HG02973 (cell line): Measurements from ENCODE around the gene PHOX2A.
"Not testable (repeated sequence)": the region's sequence is repeated elsewhere in the genome, so short reads cannot be mapped to it uniquely, and the experiment has no call there.

Experiments used
- ATAC-seq: cut with Tn5 transposase; IDR thresholded peaks from one replicate; pipeline ENCODE4 v1.9.1; 2021; ENCODE audit warnings: moderate library complexity; ENCODE audit not compliant: unreplicated experiment

The PHOX2A gene

DNA sequence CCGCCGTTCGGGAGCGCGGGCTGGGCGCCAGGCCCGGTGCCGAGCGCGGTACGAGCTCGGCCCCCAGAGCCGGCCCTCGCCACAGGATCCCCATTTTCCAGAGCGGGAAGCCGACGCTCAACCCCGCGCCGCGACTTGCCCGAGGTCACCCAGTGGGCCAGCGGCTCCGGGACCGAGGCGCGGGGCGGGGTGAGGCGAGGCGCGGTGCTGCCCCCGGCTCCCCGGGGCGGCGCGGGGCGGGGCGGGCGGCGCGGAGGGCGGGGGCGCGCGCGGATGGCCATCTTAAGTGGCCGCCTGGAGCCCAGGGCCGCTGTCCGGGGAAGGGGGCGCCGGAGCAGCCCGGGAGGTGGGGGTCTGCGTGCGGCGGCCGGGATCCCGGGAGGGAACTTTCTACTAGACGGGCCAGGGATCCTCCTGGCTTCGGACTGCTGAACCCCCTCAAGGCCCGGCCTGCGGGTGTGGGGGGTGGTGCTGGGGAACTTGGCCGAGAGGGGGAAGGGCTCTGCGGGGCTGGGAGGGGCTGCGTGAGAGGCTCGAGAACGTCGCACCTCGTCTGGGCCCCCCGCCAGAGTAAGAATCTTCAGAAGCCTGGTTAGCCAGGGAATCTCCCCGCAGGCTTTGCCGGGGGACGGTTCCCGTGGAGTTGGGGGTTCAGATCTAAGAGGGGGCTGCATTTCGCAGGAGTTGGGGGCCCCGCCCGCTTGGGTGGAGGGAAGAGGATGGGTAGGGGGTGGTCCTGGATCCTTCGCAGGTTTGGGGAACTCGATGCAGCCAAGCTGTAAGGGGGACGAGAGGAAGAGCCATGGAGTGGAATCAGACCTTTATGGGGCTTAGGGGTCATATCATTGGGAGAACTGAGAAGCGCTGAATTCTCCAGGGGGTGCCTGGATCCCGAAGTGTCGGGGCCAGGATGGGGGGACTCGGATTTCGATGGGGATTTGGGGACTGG is 20.1 kb downstream of the PHOX2A start:
- ATAC-seq = peak; percentile 31

GRCh38 chr11:72222907-72223614 is 20.9 kb downstream of the PHOX2A start:
- ATAC-seq = peak; percentile 55

GRCh38 chr11:72222106-72222891 is 21.7 kb downstream of the PHOX2A start:
- no peak for ATAC-seq

DNA sequence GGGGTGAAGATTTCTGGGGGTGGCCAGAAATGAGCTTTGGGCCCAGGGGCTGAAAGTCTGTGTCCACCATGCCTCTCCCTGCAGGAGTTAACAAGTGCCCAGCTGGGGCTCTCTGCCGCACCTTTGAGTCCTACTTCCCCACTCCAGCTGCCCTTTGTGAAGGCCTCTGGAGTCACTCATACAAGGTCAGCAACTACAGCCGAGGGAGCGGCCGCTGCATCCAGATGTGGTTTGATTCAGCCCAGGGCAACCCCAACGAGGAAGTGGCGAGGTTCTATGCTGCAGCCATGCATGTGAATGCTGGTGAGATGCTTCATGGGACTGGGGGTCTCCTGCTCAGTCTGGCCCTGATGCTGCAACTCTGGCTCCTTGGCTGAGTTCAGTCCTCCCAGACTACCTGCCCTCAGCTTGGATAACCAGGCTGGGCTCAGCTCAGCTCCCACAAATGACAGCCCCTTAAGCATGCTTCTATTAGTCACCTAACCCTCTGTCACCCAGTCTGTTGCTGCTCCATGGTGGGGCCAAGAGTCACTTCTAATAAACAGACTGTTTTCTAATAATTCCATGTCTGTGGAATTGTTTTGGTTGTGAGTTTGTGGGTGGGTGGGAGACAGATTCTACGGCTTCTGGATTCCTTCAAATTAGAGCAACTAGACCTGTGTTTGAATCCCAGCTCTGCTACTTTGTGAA is 22.4 kb downstream of the PHOX2A start:
- no peak for ATAC-seq

DNA sequence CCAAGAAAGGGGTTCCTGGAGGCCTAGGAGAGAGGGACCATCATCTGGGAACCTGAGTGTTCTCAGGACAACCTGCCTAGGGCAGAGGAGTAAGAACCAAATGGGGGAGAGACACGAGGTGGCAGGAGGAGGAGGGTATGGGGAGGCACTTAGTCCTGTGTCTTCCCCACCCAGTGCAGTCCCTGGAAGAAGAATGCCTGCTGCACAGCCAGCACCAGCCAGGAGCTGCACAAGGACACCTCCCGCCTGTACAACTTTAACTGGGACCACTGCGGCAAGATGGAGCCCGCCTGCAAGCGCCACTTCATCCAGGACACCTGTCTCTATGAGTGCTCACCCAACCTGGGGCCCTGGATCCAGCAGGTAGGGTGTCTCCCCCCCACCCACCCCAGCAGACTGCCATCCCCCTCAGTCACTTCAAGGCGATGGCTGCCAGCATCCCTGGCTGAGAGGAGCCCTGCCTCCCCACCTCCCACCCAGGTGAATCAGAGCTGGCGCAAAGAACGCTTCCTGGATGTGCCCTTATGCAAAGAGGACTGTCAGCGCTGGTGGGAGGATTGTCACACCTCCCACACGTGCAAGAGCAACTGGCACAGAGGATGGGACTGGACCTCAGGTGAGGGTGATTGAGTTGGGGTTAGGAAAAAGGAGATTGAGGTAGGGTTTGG is 23.1 kb downstream of the PHOX2A start:
- no peak for ATAC-seq

DNA sequence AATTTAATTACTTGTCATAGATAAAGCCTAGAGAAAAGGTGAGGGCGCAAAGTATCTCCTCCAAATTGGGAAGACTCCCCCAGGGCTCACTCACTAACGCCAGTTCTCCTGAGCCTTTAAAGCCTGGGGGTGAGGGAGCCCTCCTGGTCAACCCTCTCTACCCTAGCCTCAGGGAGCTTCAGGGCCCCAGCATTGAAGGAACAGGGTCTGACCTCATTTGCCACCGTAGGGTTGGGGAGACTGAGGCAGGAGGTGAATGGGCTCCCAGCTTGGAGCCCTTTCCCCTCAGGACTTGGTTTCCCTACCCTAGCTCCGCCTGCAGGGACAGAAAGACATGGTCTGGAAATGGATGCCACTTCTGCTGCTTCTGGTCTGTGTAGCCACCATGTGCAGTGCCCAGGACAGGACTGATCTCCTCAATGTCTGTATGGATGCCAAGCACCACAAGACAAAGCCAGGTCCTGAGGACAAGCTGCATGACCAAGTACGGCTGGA is 25.7 kb downstream of the PHOX2A start:
- ATAC-seq = no peak

GRCh38 chr11:72217841-72218240 is 26.1 kb downstream of the PHOX2A start:
- no peak for ATAC-seq

DNA sequence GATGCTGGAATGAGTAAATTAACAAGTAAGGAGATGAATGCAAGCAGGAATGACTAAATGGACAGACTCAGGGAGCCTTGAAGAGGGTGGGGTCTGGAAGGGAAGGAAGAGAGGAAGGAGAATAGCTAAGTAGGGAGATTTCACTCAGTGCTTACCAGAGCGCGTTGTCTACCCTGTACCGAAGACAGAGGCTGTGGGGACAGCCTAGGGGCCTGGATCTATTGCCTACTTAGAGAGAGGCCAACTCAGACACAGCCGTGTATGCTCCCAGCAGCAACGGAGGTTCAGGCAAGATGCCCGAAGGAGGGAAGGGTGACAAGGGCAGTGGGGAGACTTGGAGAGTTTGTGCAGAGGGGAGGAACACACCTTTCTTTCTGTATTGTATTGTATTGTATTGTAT is 27.3 kb downstream of the PHOX2A start, which contains the start of gene FOLR2:
Gene FOLR2 (plus strand): TSS at position 157 of the 400 bp plus-strand sequence. CDS start 1,791 bp downstream, outside the sequence.
- ATAC-seq = no peak

GRCh38 chr11:72209101-72209500 is 34.9 kb downstream of the PHOX2A start:
- ATAC-seq = no peak

GRCh38 chr11:72208281-72208680 is 35.7 kb downstream of the PHOX2A start:
- ATAC-seq = no peak

GRCh38 chr11:72206794-72207193 is 37.2 kb downstream of the PHOX2A start:
- not testable (repeated sequence) for ATAC-seq

DNA sequence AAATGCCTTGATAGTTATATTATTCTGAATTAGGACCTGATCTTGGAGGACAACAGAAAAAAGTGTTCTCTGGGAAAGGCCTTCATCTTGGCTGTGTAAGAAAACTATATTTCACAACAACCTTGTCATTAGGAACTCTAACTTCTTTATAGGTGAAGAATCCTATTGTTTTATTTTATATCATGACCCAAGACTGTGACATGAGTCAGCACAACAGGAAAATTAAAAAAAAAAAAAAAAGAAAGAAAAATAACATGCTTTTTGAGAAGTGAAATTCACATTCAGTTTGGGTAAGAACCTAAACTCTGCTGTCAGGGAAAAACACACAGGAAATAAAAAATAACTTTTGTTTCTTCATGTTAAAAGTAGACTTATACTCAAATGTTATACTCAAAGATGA is 39.1 kb downstream of the PHOX2A start:
- no peak for ATAC-seq

DNA sequence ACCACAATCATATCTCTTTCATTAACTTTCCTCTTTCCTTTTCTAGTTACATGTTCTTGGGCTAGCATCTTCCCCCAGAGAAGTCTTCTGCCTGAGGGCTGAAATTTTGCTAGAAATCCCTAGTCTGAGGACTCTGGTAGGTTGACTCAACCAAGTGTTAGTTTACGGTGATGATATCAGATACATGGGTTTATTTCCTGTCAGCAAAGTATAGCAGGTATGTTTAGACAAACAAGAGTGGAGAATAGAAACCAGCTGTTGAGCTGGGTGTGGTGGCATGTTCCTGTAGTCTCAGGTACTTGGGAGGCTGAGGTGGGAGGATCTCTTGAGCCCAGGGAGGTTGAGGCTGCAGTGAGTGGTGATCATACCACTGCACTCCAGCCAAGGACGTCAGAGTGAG is 40.8 kb downstream of the PHOX2A start:
- ATAC-seq = no peak

- no peak for ATAC-seq
Measured at GRCh38 chr11:72202571-72202970, 41.4 kb downstream of the PHOX2A start.

DNA sequence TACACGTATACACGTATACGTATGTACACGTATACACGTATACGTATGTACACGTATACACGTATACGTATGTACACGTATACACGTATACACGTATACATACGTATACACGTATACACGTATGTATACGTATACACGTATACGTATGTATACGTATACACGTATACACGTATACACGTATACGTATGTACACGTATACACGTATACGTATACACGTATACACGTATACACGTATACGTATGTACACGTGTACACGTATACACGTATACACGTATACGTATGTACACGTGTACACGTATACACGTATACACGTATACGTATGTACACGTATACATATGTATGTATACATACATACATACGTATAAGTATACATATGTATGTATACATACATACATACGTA is 42.5 kb downstream of the PHOX2A start:
- ATAC-seq = not testable (repeated sequence)

- ATAC-seq = no peak
Measured at GRCh38 chr11:72195518-72196270, 48.3 kb downstream of the PHOX2A start.

- no peak for ATAC-seq
Measured at GRCh38 chr11:72191961-72192381, 52.0 kb downstream of the PHOX2A start, which contains the start of gene FOLR1. TSS of gene FOLR1 (plus strand) at chr11:72192140. CDS start at chr11:72192174, 34 bp downstream.

- ATAC-seq = no peak
Measured at GRCh38 chr11:72190631-72191071, 53.3 kb downstream of the PHOX2A start.
